NCI-H2196 treated with DMSO at 0.1 percent for 48 hours (cell line): ENCODE results near the gene KLK14.

Source experiments
- DNase-seq: peaks from one replicate; lab custom pipeline; 2025; ENCODE audit not compliant: unreplicated experiment; lab: John Stamatoyannopoulos, UW

Gene KLK14

DNA sequence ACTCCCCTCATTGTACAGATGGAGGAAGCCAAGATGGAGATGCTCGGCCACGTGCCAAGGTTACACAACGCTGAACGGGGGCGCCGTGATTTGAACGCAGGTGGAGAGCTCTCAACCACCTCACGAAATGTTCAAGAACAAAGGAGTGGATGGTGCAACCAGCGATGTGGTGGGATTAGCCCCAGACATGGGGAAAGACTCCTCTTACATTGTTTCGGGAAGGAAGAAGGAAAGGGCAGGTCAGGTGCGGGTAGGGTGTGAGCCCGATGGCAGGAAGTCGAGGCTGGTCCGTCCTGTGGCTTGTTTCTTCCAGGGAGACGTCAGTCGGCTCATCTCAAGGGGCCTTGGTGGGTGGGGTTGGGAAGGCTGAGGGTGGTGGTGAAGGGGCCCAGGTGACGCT lies 7.1 kb upstream of the KLK14 start:
- no peak for DNase-seq

DNA sequence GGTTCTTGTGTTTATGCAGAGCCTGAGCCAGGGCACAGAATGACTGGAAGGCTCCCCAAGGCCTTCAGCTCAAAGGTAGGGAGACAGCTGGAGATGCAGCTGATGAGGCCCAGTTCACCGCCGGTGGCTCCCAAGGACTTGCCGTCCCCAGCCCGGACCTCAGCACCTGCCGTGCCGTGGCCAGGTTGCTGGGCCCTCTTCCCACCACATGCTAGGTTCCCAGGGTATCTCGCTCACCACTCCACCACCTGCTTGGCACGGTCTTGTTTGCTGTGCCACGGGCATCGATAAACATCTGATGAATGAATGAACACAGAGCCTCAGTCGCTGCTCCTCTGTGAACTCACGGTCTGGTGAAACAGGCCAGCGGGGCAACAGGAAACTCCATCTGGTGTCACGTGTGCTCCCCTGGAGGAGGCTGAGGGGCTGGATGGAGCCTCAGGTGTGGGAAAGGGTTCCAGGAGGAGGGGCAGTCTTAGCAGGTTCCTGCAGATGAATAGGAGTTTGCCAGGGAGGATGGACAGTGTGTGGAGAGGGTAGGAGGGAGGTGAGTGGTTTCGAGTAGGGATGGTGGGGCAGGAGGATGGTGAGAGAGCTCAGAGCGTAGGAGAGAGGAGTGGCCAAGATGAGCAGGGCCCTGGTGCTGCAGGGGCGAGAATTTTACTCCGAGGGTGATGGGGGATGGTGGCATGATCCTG lies 3.6 kb upstream of the KLK14 start:
- no peak for DNase-seq

DNA sequence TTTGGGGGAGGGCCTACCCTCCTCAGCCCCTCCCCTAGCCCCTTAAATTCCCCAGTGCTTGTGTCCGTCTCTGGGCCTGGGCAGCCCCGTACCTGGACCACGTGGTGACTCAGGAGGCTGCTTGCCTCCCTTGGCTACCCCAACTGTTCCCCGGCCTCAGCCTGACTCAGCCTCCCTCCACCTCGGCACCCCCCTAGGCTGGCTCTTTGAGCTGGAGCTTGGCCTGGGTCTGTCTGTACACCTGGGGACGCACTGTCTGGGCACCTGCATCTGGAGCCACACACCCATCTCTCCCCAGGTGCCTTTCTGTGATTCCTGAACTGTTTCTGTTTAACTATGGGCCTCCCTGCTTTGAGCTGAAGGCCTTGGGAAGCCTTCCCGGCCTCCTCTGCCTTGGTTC lies 1.8 kb upstream of the KLK14 start:
- DNase-seq, result no peak

GRCh38 chr19:51083783-51084182 lies 1.1 kb upstream of the KLK14 start:
- DNase-seq, result no peak

- DNase-seq, result no peak
Measured at GRCh38 chr19:51083181-51083580, 494 bp upstream of the KLK14 start.

GRCh38 chr19:51081476-51081875 lies 1.2 kb downstream of the KLK14 start:
- no peak for DNase-seq

DNA sequence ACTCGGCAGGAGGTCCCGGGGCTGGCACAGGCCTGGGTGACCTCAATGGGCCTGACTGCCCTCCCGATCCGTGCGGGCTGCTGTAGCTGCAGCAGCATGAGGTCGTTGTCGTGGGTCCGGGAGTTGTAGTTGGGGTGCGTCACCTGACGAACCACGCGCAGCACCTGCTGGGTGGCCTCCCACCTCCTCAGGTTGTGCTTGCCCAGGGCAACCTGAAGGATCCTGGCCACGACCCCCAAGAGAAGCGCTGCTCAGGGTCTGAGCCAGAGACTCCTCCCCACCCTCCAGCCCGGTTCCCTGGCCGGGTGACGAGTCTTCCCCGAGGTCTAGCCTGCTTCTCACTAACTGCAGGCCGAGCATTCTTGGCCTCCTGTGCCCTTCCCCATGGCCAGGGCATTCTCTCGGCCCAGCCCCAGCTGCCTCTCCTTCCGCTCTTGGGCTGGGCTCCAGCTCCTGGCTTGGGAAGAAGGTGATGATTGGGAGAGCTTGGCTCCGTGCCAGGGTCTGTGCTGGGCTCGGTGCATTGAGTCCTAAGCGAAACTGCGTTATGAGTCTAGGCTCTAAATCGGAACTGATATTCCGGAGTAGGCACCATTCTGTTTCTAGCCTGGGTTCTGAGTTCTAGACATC lies 3.1 kb downstream of the KLK14 start:
- no peak for DNase-seq

GRCh38 chr19:51078731-51079130 lies 4.0 kb downstream of the KLK14 start:
- no peak for DNase-seq

DNA sequence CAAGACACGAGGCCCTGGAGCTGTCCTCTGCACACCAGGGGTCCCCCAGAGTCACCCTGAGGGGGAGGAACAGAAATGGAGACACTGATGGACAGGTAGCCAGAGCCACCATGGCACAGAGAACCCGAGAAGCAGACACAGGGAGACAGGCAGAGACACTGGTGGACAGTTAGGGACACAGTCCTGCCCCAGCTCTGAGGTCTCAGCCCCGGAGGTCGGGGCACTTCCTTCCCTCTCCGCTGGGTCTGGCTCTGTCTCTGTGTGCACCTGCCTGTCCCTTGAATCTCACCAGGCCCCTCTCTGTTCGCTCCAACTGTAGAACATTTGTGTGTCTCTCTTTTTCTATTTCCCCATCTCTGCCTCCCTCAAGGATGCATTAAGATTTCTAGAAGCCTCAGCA lies 4.6 kb downstream of the KLK14 start:
- DNase-seq, result no peak

GRCh38 chr19:51076631-51077213 lies 6.0 kb downstream of the KLK14 start:
- DNase-seq, result no peak

DNA sequence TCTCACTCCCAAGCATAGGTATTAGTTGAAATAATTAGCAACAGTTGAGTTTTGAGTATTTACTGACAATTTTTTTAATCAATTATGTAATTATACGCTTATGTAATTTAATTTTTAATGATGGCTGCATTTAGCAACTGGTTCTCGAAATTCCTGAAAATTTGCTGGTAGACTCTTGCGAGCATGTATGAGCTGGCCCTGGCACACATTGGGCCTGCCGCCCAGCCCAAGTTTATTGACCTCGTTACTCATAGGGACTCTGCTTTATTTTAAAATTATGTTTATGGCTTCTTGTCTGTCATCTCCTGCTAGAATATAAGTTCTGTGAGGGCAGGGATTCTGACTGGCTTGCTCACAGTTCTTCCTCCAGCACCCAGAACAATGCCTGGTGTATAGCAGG lies 6.7 kb downstream of the KLK14 start:
- DNase-seq, result no peak

DNA sequence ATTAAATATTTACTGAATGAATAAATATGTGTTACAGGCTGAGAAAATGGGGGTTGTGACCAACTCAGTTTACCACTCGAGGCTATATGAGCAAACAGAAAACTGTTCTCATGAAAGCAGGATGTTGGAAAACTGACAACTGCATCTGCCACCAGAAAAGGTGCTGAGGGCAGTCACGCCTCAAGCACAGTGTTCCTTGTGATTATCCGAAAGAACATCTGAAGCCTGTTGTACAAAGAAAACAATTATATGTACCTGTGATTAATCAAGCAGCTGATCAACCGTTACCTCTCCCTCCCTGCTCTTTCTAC lies 11.6 kb downstream of the KLK14 start:
- DNase-seq, result no peak

DNA sequence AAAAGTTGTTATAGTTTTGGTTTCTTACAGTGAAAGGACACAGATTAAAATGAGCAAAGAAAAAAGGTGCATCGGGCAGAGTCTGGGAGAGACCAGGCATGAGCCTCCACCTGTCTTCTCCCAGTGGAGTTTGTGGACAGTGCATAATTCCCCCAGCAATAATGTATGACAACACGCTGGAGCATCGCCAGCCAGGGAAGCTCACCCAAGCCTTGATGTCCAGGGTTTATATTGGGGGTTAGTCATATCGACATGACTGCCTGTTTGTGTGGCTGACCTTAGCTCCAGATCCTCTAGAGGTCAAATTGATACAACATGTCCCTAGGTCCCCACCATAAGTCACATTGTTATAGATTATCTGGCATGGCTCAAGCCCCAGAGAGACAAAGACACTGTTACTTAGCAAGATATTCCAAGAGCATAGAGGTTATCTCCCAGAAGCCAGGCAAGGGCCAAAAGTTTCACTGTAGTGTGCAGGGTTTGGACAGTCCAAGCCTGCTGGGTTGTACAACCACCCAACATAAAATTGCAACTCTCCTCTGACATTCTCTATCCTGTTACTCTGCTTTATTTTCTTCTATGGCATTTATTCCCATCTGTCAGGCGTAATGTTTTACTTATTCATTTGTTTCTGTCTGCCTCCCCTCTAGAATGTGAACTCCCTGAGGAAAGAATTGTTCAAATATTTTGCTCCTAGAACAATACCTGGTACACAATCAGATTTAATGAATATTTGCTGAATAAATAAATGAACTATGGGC lies 12.2 kb downstream of the KLK14 start:
- no peak for DNase-seq

GRCh38 chr19:51066393-51067186 lies 16.1 kb downstream of the KLK14 start:
- DNase-seq, result no peak

DNA sequence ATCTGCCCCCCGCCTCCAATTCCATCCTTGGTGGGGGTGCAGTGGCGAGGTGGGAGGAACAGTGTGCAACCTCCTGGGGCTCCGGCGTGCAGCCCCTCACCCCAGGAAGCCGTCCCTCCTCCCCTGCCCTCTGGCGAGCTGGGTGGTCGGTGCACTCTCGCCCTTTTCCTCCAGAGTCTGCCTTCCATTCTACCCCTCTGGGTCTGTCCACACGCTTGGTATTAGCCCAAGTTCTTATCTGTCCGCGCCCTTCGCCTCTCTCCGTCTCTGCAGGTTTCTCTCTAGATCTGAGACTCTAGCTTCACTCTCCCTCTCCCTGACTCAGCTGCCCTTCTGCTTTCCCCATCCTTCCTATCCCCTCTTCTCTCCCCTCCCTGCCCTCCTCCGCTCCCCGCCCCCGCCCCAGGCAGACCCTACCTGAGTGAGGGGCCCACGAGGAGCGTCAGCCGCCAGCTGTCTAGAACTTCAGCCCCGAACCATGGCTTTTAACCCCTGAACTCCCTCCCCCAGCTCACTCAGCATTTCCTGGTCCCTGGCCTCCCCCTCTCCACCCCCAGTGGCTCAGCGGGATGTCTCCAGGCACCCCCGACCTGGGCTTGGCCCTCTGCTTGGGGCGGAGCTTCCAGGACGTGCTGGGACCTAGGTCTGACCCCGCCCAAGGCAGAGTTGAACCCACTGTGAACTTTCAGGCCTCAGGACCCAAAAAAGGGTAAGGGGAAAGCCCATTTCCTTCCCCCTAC lies 17.3 kb downstream of the KLK14 start:
- DNase-seq, result no peak

DNA sequence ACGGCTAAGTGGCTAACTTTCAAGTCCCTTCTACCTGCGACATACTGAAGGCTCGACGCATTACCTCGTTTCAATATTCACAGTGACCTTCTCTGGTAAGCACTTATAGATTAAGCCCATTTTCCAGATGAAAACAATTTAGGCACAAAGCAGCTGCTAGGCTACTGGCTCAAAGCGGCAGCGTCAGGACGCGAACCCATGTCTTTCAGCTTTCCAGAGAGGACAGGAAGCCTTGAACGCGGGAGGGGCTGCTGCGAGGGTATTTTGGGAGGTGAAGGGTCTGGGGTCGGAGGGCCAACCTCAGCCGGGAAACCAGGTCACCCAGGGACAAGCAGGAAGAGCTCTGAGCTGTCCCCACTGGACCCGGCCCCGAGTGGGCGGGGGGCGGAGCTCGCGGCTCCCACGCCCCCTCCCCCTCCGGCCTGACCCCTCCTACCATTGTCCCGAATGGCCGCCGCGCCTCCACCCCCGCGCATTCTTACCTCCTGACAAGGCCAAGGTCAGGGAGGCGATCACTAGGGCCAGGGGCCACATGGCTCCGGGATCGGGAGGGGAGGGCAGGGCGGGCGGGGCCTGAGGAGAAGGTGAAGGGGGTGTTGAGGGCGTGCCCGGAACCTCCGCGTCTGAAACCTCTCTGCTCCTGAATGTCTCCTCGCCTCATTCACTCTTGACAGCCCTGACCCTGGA lies 18.0 kb downstream of the KLK14 start, which contains the start of gene KLK13:
Gene KLK13 (minus strand): TSS at position 559 of the 687 bp plus-strand sequence. CDS start 25 bp downstream, at position 534.
- no peak for DNase-seq

DNA sequence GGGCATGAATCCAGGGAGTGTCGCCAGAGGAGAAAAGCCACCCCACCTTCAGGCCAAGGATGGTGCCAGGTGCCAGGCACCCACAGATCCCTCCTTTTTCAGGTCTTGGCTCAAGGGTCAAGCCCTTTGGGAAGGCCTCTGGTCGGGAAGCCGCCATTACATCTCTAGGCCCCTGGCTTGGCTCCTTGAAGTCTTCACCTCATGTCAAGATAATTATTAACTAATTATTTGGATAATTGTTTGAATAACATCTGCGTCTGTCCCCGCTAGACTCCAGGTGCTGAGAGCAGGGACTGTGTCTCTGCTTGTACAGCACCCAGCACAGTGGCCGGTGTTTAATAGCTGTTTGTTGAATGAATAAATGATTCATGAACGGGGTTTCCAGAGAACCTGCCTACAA lies 19.0 kb downstream of the KLK14 start:
- no peak for DNase-seq

- DNase-seq, result no peak
Measured at GRCh38 chr19:51060973-51061372, 21.7 kb downstream of the KLK14 start.

GRCh38 chr19:51060336-51060735 lies 22.4 kb downstream of the KLK14 start:
- DNase-seq, result no peak

DNA sequence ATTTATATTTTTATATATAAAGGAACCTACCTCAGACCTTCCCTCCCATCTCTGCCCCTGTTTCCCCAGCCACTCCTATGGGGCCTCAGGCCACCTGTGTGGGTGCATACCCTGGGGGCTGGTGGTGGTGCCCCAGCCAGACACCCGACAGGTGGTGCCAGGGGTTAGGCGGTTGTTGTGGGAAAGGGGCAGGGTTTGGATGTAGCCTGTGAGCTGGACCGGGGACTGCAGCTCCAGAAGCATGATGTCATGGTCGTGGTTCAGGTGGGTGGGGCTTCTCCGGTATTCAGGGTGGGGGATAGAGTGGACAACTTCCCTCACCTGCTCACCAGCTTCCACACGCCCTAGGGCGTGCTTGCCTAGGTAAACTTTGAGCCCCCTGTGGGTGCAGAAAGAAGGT lies 23.0 kb downstream of the KLK14 start:
- no peak for DNase-seq
